Dendritic cell treated with granulocyte-macrophage colony-stimulating factor and Interleukin-4, amounts not matched to agents 40 ng/mL and 50 ng/mL, for 4 days (primary cell): ENCODE data around the gene EZR.
A peak's percentile ranks its signal among the peaks of the same experiment; 100 is the strongest.

Experiments used
- H3K27ac Mint-ChIP-seq: one replicate; pipeline ENCODE4 v1.8.0; 2022; ENCODE audit warnings: mild to moderate bottlenecking, mixed read lengths
- H3K27me3 Mint-ChIP-seq: one replicate; pipeline ENCODE4 v1.8.0; 2022; ENCODE audit warnings: mild to moderate bottlenecking, mixed read lengths
- H3K36me3 Mint-ChIP-seq: one replicate; pipeline ENCODE4 v1.8.0; 2022; ENCODE audit warnings: low read depth, mixed read lengths
- H3K4me1 Mint-ChIP-seq: one replicate; pipeline ENCODE4 v1.8.0; 2022; ENCODE audit warnings: low read depth, mixed read lengths
- H3K4me3 Mint-ChIP-seq: one replicate; pipeline ENCODE4 v1.8.0; 2022; ENCODE audit warnings: mild to moderate bottlenecking, moderate library complexity, mixed read lengths
- H3K9me3 Mint-ChIP-seq: one replicate; pipeline ENCODE4 v1.8.0; 2022; ENCODE audit warnings: mixed read lengths
- intact Hi-C: fragments of 100-400 bp; cut with micrococcal nuclease; formaldehyde crosslinking; loops from one replicate; pipeline ENCODE4 v1.15.0; 2022

The EZR gene

GRCh38 chr6:158789115-158789917 is 29.9 kb downstream of the EZR start:
- intact Hi-C loops = no loop called here
- peaks cover 61% of the 10 kb centered on the region for H3K36me3 Mint-ChIP-seq
- H3K9me3 Mint-ChIP-seq = no peaks in the 10 kb centered on the region
- H3K27ac Mint-ChIP-seq = peak overlapping the region; percentile 13
- H3K4me1 Mint-ChIP-seq = no peaks in the 10 kb centered on the region
- H3K27me3 Mint-ChIP-seq = no peaks in the 10 kb centered on the region
- H3K4me3 Mint-ChIP-seq = no peak overlapping the region

GRCh38 chr6:158787395-158787794 is 31.8 kb downstream of the EZR start:
- Mint-ChIP-seq H3K36me3 (peaks cover 80% of the 10 kb centered on the region), H3K4me1 (no peaks in the 10 kb centered on the region), H3K27me3 (no peaks in the 10 kb centered on the region), H3K9me3 (no peaks in the 10 kb centered on the region), H3K4me3 (no peak overlapping the region), H3K27ac (no peak overlapping the region)
- intact Hi-C loops = no loop called here

- Mint-ChIP-seq H3K4me1 (no peaks in the 10 kb centered on the region), H3K27ac (no peak overlapping the region)
- intact Hi-C loops = no loop called here
Measured at GRCh38 chr6:158786645-158787304, 32.4 kb downstream of the EZR start.

DNA sequence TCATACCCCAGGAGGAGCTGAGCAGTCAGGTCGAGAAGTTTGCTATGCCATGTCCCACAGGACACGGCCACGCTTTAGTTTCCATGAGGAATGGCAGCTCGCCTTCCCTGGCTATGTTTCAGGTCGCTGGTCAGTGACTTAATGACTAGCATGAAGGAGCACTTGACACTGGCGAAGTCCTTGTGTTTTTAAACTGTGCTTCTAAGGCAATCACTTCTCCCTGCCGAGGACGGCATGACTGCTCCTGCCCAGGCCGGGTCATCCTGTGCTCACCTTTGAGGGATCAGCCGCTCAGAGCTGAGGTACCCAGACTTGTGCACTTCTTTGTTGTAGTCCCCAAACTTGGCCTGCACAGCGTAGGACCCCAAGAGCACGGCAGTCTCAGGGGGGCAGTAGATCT is 34.1 kb downstream of the EZR start:
- intact Hi-C loops = no loop called here
- H3K27ac Mint-ChIP-seq = no peak overlapping the region
- no peaks in the 10 kb centered on the region for H3K9me3 Mint-ChIP-seq
- peaks cover 100% of the 10 kb centered on the region for H3K36me3 Mint-ChIP-seq
- H3K4me1 Mint-ChIP-seq = no peaks in the 10 kb centered on the region
- H3K27me3 Mint-ChIP-seq = no peaks in the 10 kb centered on the region
- H3K4me3 Mint-ChIP-seq = no peak overlapping the region

More at GRCh38 chr6:158786645-158787304, 32.4 kb downstream of the EZR start:
- H3K36me3 Mint-ChIP-seq = peaks cover 86% of the 10 kb centered on the region
- H3K27me3 Mint-ChIP-seq = no peaks in the 10 kb centered on the region
- H3K9me3 Mint-ChIP-seq = no peaks in the 10 kb centered on the region
- H3K4me3 Mint-ChIP-seq = no peak overlapping the region

- Mint-ChIP-seq H3K27me3 (no peaks in the 10 kb centered on the region), H3K4me3 (no peak overlapping the region), H3K36me3 (peaks cover 96% of the 10 kb centered on the region), H3K4me1 (no peaks in the 10 kb centered on the region), H3K9me3 (no peaks in the 10 kb centered on the region), H3K27ac (no peak overlapping the region)
- intact Hi-C loops = no loop called here
Measured at GRCh38 chr6:158784505-158784904, 34.7 kb downstream of the EZR start.

GRCh38 chr6:158783851-158784250 is 35.3 kb downstream of the EZR start:
- Mint-ChIP-seq H3K9me3 (no peaks in the 10 kb centered on the region), H3K4me3 (no peak overlapping the region), H3K27ac (no peak overlapping the region), H3K36me3 (peaks cover 96% of the 10 kb centered on the region), H3K4me1 (no peaks in the 10 kb centered on the region), H3K27me3 (no peaks in the 10 kb centered on the region)
- intact Hi-C loops = no loop called here

GRCh38 chr6:158783167-158783450 is 36.1 kb downstream of the EZR start:
- Mint-ChIP-seq H3K9me3 (no peaks in the 10 kb centered on the region), H3K4me3 (no peak overlapping the region), H3K36me3 (peaks cover 96% of the 10 kb centered on the region), H3K4me1 (no peaks in the 10 kb centered on the region), H3K27me3 (no peaks in the 10 kb centered on the region), H3K27ac (no peak overlapping the region)
- intact Hi-C loops = no loop called here

DNA sequence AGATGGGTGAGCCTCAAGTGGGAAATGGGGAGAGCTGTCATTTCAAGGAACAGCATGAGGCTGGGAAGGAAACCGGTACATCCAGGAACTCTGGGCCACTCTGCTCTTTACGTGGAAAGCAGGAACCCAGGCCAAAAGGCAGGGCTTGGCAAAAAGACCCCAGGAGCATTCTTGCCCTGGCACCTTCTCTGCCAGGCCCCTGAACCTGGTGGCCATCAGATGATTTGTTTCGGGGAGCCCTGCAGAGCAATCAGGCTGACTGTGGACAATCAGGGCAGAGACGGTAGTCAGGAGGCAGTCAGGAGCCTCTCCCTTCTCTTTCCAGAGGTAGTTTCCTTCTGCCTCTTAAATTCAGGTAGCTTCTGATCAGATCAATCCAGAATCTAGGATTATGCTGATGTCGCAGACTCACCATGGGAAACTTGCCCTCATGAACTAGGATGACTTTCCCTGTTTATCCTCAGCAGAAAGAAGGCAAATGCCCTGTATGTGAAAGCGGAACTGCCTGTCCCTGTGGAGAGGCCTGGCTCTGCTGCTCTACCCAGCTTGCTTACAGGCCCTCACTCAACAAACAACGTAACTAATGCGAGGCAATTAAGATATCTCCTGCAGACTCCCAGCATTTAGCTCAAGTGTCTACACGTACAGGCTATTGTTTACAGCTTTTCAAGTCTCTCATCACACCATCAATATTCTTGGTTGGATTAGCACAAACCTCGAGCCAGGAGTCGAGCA is 36.6 kb downstream of the EZR start:
- Mint-ChIP-seq H3K27me3 (no peaks in the 10 kb centered on the region), H3K4me1 (no peaks in the 10 kb centered on the region), H3K4me3 (no peak overlapping the region), H3K36me3 (peaks cover 96% of the 10 kb centered on the region), H3K27ac (no peak overlapping the region), H3K9me3 (no peaks in the 10 kb centered on the region)
- intact Hi-C loops = no loop called here

DNA sequence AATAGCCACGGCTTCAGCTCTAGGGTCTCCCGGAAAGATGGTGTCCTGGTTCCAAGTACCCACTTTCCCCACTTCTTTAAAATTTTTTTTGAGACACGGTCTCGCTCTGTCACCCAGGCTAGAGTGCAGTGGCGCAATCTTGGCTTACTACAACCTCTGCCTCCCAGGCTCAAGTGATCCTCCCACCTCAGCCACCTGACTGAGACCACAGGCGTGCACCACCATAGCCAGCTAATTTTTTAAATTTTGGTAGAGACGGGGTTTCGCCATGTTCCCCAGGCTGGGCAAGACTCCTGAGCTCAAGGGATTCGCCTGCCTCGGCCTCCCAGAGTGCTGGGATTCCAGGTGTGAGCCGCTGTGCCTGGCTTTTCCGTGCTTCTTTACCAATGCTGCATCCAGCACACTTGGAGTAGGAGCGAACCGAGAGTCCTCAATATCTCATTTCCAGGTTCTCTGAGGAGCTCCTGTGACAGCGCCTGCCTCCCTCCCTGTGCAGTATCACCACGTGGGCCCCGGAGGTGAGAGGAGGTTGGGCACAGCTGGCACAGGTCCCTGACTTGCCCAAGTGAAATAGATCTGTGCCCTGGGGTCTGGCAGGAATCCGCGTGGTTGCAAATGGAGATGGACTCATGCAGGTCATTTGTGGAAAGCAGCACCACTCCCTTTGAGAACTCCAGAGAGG is 37.3 kb downstream of the EZR start:
- intact Hi-C loops = no loop called here
- H3K4me3 Mint-ChIP-seq = no peak overlapping the region
- H3K36me3 Mint-ChIP-seq = peaks cover 96% of the 10 kb centered on the region
- H3K27ac Mint-ChIP-seq = peak overlapping the region; percentile 4
- H3K27me3 Mint-ChIP-seq = no peaks in the 10 kb centered on the region
- H3K4me1 Mint-ChIP-seq = no peaks in the 10 kb centered on the region
- H3K9me3 Mint-ChIP-seq = no peaks in the 10 kb centered on the region

DNA sequence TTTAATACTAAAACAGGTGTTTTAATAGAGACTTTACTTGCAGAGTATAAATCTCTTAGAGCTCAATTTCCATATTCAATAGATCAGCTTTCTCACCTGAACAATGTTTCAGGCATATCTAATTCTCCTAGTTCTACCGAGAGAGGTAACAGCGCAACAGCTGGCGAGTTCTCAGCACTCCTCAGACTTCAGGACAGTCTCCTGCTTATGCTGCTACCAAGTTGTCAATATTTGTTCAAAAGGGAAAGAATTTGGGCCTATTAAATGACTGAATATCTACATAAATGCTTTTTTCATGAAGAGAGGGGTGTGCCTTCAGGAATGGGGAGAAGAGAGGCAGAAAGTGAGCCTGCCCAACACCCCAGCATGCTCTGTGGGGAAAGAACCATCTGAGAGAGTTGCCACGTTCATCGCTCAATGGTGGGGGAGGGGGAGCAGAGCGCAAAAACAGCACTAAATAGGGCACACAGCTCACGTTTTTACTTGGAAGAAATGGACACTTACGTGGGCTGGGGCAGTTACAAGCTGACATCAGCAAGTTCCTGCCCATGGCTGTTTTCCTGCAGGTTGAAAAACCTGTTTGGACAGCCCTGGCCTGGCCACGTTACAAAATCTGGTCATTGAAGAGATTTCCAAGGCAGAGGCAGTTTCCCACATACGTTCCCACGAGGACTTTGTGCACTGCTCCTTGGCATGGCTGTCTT is 38.0 kb downstream of the EZR start:
- no peaks in the 10 kb centered on the region for H3K27me3 Mint-ChIP-seq
- no peaks in the 10 kb centered on the region for H3K9me3 Mint-ChIP-seq
- no peaks in the 10 kb centered on the region for H3K4me1 Mint-ChIP-seq
- H3K4me3 Mint-ChIP-seq = no peak overlapping the region
- intact Hi-C loops = no loop called here
- H3K36me3 Mint-ChIP-seq = peaks cover 96% of the 10 kb centered on the region
- peak overlapping the region; percentile 4 for H3K27ac Mint-ChIP-seq

GRCh38 chr6:158780246-158780884 is 38.8 kb downstream of the EZR start:
- no peak overlapping the region for H3K27ac Mint-ChIP-seq
- no peaks in the 10 kb centered on the region for H3K27me3 Mint-ChIP-seq
- no peaks in the 10 kb centered on the region for H3K9me3 Mint-ChIP-seq
- intact Hi-C loops = no loop called here
- peaks cover 96% of the 10 kb centered on the region for H3K36me3 Mint-ChIP-seq
- no peak overlapping the region for H3K4me3 Mint-ChIP-seq
- no peaks in the 10 kb centered on the region for H3K4me1 Mint-ChIP-seq

DNA sequence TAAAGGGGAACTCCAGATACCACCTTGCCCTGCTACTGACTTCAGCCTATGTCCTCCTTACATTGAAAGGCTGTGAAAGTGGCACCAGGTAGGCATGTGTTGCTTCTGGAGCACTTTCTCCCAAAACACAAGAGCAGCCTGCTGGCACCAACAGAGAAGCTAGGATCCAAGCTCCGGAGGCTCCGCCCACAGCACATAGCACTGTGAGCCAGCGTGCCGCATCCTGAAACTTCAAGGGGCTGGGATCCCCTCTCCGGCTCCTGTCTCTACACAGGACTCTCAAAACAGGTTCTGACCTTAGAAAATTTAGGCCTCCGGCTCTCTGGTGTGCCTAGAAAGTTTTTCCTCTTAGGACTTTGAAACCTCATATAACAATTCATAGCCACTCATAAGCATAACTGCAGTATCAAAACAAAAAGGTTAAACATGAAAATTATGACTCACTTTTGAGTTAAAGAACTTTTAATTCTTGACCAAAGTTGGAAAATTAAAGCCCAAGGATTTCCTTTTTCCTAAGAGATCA is 41.1 kb downstream of the EZR start:
- peaks cover 5% of the 10 kb centered on the region for H3K4me1 Mint-ChIP-seq
- intact Hi-C loops = no loop called here
- no peaks in the 10 kb centered on the region for H3K9me3 Mint-ChIP-seq
- no peaks in the 10 kb centered on the region for H3K27me3 Mint-ChIP-seq
- H3K4me3 Mint-ChIP-seq = no peak overlapping the region
- no peak overlapping the region for H3K27ac Mint-ChIP-seq
- H3K36me3 Mint-ChIP-seq = peaks cover 96% of the 10 kb centered on the region

GRCh38 chr6:158777510-158777909 is 41.7 kb downstream of the EZR start:
- no peak overlapping the region for H3K4me3 Mint-ChIP-seq
- no peaks in the 10 kb centered on the region for H3K27me3 Mint-ChIP-seq
- no peak overlapping the region for H3K27ac Mint-ChIP-seq
- no peaks in the 10 kb centered on the region for H3K9me3 Mint-ChIP-seq
- H3K36me3 Mint-ChIP-seq = peaks cover 95% of the 10 kb centered on the region
- peaks cover 6% of the 10 kb centered on the region for H3K4me1 Mint-ChIP-seq
- intact Hi-C loops = no loop called here
